Renal cortical epithelial cell (primary cell): ENCODE data around the gene TXNL4B. TPM values are rescaled to one million over a fixed set of nuclear protein-coding genes. Genes with fewer than 3 reads are reported as not detected.

ENCODE experiments used
- DNase-seq: peaks from one replicate; pipeline ENCODE4 v3.0.0-alpha.2; 2011; ENCODE audit warnings: low read depth
- total RNA-seq: library from RNA; depleted of rRNA; stranded (reverse); fragments of >200 nt; gene quantifications from 2 replicates; pipeline ENCODE4 v1.2.3, GENCODE V29; 2014

Gene TXNL4B
- total RNA-seq: 5.4 and 15.8 TPM in 2 replicates

DNA sequence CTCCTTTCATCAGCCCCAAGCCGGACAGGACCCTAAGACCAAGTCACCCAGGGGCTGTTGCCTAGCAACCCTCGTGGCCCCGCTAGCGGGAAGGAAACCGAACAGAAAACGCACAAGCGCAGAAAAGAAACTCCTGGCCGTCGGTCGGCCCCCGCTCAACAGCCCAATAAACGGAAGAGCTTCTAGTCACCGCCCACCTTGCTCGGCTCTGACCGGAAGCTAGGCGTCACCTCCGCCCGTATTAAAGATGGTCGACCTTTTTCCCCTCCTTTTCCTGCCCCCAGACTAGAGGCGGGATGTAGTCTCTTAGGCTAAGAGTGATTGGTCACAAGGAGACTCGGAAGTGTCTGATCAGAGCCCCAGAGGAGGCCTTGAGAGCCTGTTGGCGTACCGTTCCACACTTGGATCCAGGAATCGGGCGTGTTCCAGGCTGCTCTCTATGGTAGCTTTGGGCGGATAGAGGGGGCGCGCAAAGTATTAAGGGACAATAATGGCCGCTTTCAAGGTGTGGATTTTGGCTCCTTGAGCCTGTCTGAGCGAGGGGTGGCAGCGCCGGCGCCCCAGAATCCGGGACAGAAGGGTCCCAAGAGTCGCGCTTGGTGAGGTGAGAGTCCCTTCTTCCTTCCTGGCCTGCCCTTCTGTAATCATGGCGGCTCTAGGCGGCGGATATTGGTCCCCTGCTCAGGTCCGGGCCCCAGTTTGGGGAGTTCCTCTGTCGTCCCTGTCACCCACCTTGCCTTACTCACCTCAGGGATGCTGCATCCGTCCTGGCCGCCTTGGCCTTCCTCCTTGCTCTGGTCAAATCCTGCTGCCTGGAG, at the start of gene TXNL4B, which contains the start of gene DHX38:
TXNL4B (minus strand) TSS at position 173 of the 818 bp plus-strand sequence. CDS start 2,871 bp downstream, outside the sequence.
DHX38 (plus strand) TSS at position 400 of the 818 bp plus-strand sequence. CDS start 2,311 bp downstream, outside the sequence.
- peak; percentile 99 for DNase-seq

DNA sequence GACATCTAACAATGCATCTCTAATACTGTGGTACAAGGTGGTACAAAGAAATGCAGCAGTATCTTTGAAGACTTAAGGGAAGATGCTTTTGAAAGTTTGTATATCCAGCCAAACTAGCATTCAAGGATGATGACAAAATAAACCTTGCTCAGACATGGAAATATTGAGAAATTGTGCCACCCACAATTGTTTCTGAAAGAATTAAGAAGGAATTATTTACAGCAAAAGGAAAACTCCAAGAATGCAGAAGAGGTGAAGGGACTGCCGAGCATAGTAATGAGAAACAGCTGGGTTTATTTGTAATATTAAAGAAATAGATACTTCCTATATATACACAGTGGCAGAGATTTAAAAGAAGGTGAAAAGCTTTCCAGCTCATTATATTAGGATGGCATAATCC, 49.1 kb upstream of the TXNL4B start:
- DNase-seq: no peak

DNA sequence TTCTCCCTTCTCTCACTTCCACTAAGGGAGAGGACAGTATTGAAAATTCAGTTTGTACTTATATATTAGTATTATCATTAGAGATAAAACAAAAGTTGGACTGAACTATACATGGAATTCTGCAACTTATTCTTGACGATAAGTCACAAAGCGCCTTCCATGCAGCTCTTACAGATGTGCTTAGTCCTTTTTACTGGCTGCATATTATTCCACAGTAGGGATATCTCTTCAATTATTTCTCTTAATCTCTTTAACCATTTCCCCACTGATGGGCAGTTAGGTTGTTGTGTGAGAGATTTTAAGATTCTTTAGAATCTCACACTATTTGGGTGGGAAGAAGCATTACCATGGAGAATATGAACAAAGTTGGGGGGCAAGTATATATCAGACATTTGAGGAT, 46.5 kb upstream of the TXNL4B start:
- DNase-seq: no peak

DNA sequence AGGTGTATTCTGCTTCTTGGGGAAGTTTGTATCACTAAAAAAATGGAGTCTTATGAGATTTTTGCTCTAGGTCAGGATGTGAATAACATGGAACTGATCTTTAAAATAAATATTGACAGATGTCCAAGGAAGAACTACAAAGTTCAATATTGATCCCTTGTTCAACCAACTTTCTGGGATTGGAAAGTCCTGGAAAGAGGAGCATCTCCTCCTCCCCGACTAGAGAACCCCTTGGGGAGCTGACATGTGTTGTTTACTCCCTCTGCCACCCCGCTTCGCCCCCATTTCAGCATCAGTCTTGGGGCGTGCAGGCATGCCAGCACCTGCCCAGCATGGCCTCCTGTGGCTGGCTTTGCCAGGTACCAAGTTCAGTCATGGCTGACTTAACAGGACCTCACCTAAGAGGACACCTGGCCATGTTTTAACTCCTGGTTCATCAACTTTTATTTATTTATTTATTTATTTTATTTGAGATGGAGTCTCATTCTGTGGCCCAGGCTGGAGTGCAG, 44.7 kb upstream of the TXNL4B start:
- DNase-seq: no peak

DNA sequence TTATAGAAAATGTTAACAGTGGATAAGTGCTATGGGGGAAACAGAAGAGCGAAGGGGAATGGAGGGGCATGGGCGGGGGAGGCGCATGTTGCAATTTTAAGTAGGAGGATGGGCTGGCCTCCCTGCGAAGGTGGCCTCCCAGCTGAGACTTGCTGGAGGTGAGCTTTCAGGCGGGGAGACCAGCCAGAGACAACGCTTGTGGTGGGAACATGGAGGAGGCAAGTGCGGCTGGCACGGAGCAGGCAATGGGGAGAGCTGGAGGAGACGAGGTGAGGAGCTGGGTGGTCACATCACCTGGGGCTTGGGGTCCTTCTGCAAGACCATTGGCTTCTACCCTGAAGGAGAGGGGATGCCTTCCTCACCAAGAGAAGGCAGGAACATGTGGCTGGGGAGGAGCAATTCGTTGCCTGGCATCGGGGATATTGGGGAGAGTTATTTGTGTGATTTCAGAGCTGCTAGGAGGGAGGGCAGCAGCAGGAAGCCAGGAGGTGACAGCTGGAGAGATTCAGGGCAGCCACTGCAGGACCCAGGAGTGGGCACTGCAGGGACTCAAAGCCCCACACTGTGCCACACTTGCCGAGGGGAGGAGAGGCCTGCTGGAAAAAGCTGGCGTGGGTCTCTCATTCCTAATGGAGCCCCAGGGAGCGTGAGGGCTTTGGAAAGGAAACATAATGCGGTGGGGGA, 44.1 kb upstream of the TXNL4B start:
- no peak for DNase-seq

DNA sequence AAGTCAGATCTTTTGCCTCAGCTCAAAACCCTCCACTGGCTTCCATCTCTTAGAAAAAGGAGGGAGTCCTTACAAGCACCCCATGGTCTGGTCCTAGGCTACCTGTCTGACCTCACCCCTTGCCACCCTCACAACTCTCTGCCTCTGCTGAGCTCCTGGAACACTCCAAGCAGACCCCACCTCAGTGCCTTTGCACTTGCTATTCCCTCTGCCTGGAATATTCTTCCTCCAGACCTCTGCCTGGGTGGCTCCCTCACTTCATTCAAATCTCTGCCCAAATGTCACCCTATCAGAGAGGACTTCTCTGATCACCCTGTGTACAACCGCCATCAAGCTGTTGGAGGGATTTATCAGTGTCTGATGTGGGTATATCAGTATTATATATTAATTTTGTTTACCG, 41.1 kb upstream of the TXNL4B start:
- no peak for DNase-seq

DNA sequence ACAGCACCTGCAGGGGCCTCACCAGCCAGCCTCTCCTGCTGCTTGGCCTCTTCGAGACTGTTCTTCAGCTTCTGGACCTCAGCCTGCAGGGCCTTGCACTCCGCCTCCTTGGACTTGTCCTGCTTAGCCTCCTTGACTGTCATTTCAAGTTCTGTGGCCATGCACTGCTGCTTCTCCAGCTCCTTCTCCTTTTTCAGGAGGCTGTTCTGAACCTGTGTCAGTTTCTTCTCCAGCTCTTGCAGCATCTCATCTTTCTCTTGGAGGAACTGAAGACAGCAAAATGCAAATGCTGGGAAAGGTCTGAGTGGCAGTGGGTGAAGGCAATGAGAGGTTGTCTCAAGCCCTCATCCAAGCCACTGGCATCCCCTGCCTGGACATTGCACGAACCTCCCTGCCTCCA, 39.3 kb upstream of the TXNL4B start:
- DNase-seq: no peak

DNA sequence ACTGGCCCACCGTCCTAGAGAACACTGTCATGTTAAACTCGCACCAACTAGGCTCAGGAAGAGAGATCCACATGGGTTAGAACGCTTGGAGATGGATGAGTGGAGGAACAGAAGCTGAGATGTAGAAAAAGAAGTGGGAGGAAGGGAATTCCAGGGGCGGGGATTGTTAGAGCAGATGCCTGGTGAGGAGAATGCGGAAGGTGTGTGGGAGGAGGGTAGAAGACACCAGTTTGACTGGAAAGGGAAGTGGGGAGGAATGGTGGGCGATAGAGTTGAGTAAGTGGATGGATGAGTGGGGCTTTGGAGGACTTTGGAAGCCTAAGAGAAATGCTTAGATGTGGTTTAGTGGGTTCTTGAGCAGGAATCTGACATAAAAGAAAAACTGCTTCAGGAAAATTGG, 37.6 kb upstream of the TXNL4B start:
- no peak for DNase-seq

DNA sequence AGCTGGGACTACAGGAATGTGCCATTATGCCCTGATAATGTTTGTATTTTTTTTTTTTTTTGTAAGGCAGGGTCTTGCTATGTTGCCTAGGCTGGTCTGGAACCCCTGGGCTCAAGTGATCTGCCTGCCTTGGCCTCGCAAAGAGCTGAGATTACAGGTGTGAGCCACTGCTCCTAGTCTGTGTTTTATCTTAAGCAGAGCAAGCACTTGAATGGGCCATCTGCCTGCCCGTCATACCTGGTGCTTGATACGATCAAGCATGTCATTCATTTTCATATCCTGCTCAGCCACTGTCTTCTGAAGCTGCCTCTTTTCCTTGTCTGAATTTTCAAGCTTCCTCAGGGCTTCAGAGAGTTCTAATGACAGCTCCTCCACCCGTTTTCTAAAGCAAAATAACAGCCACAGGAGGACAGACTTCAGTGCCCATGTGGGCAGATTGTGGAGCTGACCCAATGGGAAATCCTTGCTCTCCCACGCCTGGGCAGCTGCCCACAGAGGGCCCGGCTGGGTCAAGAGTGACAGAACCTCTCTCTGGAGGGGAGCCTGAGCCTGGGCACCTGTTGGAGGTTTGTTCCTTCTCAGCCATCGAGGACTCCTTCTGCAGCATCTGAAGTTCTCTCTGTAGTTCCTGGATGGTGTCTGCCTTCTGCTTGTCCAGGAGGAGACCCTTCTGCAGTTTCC, 36.7 kb upstream of the TXNL4B start:
- no peak for DNase-seq

DNA sequence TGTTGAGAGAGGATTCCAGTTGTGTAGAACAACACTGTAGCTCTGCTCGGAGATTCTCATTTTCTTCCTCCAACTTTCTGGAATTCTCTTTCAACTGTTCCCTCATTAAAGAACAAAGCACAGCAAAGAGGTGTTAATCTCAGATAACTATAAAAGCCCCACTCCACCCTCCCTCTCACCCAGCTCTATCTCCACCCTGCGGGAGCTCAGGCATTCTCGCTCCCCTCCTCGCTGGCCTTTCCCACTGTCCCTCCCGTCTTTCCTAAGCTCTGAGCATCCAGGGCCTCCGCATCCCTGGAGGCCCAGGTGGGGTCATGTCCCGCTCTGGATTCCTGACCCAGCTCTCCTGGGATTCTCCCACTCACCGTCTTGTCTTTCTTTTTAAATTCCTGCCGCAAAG, 35.3 kb upstream of the TXNL4B start:
- DNase-seq: no peak

DNA sequence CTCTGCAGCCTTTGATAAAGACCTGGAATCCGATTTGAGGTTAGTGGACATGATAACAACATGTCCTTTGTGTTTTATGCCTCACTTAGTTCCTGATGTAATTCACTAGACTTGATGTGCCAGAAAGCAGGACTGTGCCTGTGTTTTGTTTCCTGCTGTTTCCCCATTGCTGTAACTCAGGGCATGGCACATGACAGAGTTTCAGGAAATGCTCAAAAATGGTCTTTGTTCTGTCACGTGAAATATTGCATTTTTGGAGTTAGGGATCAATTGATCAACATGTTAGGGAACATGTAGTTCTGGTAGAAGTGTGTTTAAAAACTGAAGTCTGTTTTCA, 33.0 kb upstream of the TXNL4B start:
- no peak for DNase-seq

DNA sequence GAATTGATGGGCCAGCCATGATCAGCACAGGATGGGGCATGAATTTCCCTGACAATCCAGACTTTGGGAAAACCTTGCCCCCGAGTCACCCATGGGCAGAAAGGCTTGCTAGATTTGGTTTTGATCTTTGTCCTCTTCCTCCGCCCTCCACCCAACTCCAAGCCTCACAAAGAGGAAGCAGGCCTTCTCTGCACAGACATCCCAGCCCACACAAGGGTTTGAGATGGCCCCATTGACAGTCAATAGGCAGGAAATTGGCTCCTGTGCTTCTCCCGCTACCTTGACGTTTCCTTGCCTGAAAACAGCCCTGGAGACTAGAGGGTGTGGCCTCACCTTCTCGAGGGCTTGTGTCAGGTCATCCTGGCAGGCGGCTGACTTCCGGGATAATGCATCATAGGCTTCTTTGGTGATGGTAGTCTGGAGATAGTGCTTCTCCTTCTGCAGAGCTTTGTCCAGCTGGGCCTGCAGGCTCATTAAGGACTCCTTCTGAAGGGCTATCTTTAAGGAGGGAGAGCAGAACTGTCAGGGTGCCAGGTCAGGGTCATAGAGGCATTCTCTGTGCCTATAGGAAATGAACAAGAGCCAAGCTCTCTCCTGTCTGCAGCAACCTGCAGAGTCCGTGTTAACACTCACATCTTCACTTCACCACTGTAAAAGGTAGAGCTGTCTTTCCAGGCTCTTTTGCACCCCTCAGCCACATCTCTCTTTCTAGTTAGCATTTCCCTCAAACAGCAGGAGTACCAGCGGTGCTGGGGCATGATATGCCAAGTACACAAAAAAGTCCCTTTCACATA, 32.4 kb upstream of the TXNL4B start:
- DNase-seq: no peak

DNA sequence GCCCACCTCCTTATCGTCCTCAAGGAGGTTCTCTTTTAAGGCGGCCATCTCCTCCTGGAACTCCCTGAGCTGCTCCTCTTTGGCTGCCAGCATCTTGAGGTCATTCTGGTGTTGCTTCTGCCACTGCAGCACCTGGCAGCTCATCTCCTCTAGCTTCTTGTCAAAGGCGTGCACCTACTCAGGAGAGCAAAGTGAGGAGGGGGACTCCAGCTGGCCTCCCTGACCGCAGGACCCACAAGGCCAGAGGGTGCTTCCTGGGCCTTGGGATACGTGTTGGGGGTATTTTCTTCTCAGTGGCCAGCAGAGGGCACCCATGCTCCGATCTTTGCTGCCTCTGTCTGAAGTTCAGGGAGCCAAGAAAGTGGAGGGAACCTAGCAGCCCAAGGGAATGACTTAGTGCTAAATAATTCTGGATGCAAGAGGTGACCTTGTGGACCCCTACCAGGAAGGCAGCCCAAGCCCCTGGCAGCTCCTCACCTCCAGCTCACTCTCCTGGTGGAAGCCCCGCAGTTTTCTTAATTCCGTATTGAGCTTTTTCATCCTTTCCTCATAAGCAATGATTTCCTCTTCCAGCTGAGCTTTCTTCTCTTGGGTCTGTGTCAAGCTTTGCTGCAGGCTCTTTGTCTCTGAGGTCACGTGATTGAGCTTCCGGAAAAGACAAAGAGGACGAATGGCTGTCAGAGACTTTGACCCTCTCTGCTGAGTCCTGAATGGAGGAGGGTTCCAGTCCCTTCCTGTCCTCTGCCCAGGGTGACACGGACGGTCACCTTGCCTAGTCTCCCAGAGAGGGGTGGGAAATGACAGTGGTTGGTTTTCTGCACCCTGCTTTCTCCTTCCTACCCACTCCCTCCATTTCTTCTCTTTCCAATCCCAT, 31.6 kb upstream of the TXNL4B start:
- peak; percentile 55 for DNase-seq

DNA sequence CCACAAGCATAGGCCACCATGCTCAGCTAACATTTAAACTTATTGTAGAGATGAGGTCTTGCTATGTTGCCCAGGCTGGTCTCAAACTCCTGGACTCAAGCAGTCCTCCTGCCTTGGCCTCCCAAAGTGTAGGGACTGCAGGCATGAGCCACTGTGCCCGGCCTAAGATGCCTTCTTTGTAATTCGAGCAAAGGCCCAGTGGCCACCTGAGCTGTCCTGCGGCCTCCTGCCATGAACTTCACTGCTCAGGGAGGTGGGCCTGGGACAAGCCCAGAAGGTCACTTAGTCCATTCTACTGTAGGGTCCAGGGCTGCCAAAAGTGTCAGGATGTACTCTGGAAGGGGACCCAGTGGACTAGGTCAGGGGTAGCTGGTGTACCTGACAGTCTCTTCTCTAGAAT, 30.7 kb upstream of the TXNL4B start:
- no peak for DNase-seq

DNA sequence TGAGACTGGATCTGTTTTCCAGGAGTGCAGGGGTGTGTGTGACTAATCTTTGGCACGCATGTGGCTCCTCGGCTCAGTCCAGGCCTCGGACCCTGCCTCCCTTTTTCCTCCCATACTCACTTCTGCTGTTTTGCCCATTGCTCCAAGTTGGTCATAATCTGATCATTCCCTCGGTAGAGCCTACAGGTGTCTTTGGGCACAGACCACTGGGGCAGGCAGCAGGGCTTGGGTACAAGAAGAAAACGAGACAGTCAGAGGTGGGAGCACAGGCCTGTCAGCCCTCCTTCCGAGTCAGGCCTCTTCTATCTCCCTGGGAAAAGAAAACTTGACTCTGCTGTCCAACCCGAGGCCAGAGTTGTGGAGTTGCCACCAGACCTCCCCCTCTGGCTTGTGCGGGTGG, 30.0 kb upstream of the TXNL4B start:
- no peak for DNase-seq

DNA sequence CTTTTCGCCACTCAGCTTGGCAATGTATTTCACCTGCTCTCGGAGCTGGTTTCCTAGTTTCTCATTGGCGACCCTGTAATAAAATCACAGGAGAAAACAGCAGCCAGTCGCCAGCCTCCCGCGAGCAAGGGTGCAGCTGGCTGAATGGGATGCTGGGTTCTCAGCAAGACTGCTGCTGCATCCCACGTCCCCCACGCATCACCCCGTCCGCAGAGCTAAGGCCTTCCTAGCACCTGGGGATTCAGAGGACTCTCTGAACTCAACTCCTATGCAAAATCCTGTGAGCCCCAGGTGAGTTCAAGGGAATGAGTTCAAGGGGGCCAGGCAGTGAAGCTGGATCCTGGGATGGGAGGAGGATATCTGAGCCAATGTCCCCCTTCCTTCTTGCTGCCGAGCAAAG, 29.5 kb upstream of the TXNL4B start:
- DNase-seq: no peak

DNA sequence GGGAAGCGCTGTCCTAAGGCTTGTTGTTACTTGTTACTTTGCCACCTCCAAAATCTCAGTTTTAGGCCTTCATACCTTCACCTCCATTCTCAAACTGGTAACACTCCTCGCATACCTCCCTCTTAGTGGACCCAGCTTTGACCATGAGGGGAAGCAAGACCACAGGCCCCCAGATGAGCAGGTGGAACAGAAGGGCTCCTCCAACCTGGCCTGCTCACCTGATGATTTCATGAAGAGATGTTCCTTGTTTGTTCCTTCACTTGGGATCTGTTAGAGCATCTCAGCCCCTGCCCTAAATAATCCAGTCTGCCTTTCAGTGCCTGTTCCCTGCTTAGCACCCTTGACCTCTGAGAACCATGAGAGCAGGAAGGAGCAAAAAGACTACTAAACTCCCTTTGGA, 28.9 kb upstream of the TXNL4B start:
- DNase-seq: no peak

DNA sequence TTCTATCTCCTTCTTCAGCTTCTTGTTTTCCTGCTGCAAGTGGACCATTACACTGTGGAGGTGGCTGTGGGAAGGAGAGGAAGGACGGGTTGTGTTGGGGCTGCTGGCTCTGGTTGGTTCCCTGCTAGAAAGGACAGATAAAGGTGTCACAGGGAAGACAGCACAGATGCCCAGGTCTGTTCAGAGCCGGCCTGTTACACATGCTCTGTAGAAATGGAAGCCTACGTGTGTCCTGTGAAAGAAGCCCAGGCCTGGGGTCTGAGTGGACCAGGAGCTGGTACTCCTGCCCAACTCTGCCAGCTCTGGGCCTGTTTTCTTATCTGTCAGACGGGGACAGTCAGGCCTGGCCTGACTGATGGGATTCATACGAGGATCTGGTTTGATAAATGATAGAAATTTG, 26.6 kb upstream of the TXNL4B start:
- no peak for DNase-seq

DNA sequence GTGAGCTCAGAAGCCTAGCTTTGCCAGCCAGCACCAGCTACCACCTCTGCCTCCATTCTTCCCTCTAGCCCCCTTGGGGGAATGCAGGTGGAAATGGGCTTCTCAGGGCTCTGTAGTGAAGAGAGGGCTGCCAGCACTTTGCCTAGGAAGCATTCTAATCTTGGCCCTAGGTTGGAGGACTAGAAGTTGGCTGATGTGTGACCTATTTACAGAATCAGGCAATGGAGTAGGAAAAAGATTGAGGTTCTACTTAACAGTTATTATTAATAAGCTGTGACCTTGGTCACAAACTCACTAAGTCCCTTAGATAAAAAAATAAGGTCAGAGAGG, 20.2 kb upstream of the TXNL4B start:
- no peak for DNase-seq

DNA sequence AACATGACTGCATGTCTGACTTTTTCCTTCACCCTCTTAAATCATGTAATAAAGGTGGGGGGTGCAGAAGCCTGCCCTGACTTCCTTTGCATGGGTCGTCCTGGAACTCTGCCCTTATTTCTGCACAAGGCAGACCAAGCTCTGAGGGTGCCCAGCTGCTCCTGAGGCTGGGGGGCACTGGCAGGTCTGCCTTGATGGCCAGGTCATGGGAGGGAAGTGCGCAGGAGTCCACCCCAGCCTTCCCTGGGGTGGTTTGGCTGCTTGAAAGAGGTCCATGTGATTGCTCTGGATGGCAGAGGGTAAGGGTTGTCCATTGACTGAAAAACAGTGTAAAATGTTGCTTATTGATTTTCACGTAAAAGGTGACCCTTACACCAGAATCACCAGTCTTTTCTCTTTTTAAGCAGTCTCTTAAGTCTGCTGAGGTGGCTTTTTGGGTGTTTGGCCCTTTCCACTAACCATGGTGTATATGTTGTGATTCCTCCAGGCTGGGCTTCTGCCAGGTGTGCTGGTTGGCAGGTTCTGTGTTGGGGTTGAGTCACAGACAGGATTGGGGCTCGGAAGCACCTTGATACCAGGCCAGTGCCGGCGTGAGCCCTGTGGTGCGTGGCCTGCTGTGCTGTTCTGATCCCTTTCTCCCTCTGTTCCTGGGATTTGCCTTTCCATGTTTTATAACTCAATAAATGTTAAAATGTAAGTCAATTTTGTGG, 19.6 kb upstream of the TXNL4B start:
- DNase-seq: no peak
